GM18507 (cell line): ENCODE results near the gene DHPS.
"Not testable (repeated sequence)": the region's sequence is repeated elsewhere in the genome, so short reads cannot be mapped to it uniquely, and the experiment has no call there.

Source experiments
- DNase-seq: peaks from one replicate; pipeline ENCODE4 v3.0.0; 2011; ENCODE audit warnings: low read depth; ENCODE audit not compliant: insufficient read length; ENCODE audit errors: extremely low spot score
- FAIRE-seq: peaks from 2 replicates; lab custom pipeline; 2011; peaks lifted over from hg19 to GRCh38; lab: Jason Lieb, UNC

The DHPS gene

DNA sequence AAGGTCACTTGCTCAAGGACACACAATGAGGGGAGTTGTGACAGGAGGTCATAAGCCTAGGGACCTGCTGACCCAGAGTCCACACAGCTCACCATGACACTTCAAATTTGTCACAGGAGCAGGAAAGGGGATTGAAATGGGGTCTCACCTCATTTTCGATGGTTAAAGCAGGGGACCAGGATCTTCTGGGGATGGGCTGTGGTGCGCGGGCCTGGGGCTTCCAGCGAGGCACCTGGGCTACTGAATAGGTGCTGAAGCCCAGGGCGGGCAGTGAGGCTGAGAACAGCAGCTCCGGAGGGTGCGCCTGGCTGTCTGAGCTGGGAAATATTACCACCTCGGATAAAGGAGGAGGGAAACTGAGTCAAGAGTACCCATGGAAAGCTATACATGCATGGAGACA, 26.1 kb downstream of the DHPS start:
- DNase-seq = no peak
- FAIRE-seq = no peak

DNA sequence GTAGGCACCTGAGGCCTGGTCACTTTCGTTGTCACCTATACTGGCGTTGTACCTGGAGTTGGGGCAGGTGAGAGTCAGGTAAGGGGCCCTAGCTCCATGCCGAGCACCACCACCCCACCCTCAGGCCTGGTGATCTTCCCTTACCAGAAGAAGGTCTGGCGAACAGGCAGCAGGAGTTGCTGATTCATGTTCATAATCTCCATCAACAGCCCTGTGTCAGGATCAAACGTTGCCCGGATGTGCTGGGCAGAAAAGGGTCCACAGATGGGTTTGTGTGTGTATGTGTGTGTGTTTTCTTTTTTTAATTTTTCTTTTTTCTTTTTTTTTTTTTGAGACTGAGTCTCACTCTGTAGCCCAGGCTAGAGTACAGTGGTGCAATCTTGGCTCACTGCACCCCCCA, 29.5 kb downstream of the DHPS start:
- FAIRE-seq (no peak), DNase-seq (no peak)

DNA sequence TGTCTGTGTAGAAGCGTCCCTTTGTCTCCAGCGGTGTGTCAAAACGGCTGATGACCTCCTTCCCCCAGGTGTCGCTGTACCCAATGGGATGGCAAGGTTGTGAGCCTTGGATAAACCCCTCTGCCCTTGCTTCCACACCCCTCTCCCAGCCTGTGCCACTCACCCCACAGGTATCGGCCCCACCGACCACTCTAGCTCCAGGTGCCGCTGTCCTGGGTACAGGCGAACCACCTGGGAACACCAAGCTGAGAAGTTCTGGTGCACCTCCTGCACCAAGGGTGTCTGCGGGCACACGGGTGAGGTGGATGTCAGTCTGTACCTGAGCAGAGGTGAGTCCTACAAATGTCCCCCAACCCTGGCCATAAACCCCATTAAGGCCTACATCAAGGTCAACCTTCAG, 31.7 kb downstream of the DHPS start:
- FAIRE-seq (no peak), DNase-seq (no peak)

DNA sequence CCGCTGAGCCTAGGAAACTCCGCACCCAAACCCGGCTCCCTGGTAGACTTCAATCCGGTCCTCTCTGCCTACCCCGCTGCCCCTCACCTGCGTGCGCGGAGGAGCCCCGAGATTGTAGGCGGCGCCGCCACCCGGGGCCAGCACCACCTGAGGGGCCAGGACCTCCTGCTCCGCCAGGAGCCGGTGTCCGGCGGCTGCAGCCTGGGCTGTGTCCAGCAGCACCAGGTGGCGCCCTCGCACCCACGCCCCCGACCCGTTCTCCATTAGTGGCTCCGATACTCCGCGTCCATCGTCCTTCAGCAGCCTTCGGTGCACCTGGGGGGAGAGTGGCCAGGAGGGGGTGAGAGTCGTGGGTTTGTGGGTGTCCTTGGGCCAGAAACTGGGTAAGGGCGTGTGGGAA, 33.6 kb downstream of the DHPS start:
- no peak for FAIRE-seq

DNA sequence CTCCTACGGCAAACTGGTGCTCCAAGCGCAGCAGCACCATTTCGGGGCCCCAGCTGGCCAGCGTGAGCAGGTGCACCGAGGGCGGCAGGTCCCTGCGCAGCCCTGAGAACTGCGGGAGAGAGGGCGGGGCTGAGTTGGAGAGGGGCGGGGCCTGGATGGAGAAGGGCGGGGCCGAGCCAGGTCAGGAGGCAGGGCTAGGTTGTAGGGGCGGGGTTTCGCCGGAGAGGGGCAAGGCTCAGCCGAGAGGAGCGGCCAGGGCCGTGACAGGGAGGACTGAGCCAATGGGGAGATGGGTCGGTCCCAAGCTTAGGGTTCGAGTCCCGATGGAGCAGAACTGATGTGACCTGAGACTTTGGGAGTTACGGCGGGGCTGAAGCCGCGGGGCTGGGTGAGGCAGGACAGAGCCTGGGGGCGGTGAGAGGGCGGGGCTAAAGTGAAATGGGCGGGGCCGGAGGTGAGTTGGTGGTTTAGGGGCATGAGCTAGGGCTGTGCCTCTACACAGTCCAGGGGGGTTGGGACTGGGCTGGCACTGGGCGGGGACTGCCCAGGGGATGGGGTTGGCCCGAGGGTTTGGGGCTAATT, 34.1 kb downstream of the DHPS start:
- FAIRE-seq = no peak
- DNase-seq = no peak

More for the DNA sequence above, 33.6 kb downstream of the DHPS start:
- no peak for DNase-seq

DNA sequence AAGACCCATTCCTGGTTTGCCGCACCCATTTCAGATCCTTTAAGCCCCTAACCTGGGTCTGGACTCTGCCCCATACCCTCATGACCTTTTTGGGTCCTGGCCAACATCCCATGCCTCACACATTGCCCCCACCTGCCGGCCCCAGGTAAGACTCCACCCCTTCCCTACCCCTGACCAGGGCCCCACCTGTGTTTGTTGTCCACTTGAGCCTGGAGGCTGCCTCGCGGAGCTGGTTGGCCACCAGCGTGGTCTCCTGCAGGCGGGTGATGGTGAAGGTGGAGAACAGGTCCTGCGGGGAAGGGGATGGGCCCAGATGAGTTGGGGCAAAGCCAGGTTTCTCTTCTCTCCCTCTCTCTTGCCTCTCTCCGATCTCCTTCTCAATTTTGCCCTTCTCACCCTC, 34.6 kb downstream of the DHPS start:
- DNase-seq = no peak
- FAIRE-seq = no peak

DNA sequence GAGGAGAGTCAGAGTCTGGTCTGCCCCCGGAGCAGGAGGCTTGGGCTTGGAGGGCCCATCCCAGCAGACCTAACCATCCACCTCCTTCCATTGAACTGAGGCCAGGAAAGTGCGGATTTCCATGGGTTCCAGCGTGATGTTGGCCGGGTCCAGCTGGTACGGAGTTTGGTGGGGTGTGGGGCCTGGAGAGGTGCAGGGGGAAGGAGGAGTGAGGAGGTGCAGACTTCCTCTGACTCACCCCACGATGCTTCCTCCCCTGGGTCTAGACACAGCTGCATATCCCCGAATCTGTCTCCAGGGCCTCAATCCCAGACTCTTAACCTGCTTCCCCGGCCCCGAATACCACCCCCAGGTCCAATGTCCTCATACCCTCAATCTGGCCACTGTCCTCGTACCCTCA, 35.1 kb downstream of the DHPS start:
- FAIRE-seq = no peak

DNA sequence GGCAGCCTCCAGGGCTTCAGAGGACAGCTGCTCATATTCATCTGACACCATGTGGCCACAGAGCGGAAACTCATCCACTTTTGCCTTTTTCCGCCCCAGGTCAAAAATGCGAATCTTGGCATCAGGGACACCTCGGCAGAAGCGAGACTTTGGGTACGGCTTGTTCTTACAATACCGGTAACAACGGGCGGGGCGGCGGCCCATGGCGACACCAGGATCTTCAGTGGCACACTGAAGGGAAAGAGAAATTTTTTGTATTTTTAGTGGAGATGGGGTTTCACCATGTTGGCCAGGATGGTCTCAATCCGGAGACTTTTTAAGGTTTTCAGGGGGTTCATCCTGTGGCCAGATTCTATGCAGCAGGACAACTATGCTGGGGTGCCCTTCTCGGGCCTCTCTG, 38.0 kb downstream of the DHPS start:
- not testable (repeated sequence) for DNase-seq, FAIRE-seq

More for the DNA sequence above, 35.1 kb downstream of the DHPS start:
- no peak for DNase-seq

DNA sequence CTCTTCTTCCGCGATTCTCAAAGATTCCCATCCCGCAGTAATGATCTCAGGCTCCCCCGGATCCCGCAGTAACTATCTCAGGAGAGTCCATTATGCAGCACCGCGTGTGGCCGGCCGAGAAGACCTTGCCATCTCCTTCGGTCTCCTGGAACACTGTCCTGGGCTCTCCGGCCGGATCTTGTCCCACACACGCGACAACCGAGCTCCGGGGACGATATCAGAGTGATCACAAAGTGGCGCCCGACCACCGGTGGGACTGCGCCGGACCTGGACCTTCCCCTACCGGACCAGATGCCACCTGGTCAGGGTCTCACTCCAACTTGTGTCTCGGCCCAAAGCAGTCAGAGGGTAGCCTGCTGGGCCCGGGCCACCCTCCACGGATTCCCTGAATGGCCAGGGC, 39.2 kb downstream of the DHPS start:
- FAIRE-seq (no peak), DNase-seq (no peak)

DNA sequence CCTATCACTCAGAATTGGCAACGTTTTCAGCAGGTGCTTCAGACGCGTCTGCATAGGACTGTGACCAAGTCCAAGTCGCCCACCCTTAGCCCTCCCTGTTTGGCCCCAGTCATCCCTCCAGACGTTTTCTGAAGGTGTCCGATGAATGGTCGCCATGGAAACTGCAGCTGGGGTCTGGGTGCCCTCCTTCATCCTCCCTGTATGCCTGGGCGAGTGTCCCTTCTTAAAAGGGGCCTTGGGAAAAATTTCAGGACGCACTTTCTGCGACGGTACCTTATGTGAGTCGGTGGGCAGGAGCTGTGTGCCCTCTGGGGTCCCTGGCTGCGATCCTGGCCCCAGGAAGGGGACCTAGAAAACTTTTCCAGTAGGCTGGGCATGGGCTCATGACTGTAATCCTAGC, 40.2 kb downstream of the DHPS start:
- no peak for FAIRE-seq

DNA sequence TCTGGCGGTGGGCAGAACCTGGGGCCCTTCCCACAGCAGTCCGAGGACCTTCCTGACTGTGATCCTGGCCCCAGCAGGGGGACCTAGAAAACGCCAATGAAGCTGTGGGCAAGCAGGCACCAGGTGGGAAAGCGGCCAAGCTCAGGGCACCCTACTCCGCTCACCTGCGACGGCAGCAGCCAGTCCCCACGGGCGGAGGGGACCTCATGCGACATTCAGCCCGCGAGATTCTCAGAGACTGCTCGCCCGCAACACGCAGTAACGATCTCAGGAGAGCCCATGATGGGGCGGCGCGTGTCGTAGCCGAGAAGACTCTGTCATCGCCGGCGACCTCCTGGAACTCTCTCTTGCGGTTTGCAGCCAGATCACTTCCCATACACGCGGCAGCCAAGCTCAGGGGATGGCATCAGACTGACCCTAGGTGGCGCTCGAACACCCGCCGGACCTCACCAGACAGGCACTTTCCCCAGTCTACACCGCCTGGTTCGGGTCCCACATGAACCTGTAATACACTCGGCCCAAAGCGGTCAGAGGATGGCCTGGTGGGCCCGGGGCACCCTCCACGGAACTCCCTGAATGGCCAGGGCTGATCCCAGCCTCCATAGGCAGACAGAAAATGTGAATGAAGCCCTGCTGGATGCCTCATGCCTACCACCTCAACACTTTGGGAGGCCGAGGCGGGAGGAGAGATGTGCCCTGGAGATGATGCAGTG, 41.6 kb downstream of the DHPS start:
- peak; percentile 68 for DNase-seq
- FAIRE-seq = peak; percentile 95

More for the DNA sequence above, 40.2 kb downstream of the DHPS start:
- no peak for DNase-seq

DNA sequence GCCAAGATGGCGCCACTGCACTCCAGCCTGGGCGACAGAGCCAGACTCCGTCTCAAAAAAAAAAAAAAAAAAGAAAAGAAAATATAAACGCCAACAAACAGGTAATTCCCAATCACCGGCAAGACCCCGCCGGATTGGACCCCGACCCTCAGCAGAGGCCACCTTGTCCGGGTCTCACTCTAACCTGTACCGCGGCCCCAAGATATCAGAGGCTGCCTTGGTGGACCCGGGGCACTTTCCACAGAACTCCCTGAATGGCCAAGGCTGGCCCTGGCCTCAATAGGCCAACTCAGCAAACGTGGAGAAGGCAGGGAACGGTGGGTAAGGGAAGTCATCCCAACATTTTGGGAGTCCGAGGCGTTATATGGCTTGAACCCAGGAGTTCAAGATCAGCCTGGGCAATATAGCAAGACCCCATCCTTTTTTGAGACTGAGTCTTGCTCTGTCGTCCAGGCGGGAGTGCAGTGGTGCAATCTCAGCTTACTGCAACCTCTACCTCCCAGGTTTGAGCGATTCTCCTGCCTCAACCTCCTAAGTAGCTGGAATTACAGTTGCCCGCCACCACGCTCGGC, 43.0 kb downstream of the DHPS start:
- DNase-seq = no peak
- FAIRE-seq = no peak

DNA sequence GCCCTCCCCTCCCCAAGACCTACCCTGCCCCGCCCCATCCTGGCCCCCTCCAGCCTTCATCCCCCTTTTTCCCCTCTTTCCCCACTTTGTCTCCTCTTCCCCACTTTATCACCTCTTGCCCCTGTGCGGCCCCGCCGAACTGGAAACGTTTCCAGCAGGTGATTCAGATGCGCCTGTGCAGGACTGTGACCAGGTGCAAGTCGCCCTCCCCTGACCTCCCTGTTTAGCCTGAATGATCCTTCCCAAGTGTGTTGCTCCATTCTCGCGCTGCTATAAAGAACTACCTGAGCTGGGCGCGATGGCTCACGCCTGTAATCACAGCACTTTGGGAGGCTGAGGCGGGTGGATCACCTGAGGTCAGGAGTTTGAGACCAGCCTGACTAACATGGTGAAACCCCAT, 45.0 kb downstream of the DHPS start:
- FAIRE-seq = no peak
- no peak for DNase-seq

DNA sequence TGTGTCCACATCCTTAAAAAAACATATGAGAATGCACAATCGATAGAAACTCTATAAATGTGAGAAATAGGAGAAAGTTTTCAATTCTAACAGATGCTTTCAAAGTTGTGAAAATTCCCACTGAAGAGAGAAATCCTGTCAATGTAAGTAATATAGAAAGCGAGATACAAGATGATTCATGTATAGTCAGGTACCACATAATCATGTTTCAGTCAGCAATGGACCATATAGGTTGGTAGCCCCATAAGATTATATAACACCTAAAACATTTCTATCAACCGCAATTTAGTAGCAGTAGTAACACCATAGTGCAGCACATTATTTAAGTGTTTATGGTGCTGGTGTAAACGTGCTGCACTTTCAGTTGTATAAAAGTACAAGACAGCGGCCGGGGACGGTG, 52.5 kb downstream of the DHPS start:
- FAIRE-seq (no peak), DNase-seq (no peak)

DNA sequence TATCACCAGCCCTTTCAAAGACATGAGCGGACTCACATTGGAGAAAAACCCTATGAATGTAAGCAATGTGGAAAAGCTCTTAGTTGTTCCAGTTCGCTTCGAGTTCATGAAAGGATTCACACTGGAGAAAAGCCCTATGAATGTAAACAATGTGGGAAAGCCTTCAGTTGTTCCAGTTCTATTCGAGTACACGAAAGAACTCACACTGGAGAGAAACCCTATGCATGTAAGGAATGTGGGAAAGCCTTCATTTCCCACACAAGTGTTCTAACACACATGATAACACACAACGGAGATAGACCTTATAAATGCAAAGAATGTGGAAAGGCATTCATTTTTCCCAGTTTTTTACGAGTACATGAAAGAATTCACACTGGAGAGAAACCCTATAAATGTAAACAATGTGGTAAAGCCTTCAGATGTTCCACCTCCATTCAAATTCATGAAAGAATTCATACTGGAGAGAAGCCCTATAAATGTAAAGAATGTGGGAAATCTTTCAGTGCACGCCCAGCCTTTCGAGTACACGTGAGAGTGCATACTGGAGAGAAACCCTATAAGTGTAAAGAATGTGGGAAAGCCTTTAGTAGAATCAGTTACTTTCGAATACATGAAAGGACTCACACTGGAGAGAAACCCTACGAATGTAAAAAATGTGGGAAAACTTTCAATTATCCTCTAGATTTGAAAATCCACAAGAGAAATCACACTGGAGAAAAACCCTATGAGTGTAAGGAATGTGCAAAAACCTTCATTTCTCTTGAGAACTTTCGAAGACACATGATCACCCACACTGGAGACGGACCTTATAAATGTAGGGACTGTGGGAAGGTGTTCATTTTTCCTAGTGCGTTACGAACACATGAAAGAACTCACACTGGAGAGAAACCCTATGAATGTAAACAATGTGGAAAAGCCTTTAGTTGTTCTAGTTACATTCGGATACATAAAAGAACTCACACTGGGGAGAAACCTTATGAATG, 53.3 kb downstream of the DHPS start:
- FAIRE-seq (no peak), DNase-seq (no peak)

DNA sequence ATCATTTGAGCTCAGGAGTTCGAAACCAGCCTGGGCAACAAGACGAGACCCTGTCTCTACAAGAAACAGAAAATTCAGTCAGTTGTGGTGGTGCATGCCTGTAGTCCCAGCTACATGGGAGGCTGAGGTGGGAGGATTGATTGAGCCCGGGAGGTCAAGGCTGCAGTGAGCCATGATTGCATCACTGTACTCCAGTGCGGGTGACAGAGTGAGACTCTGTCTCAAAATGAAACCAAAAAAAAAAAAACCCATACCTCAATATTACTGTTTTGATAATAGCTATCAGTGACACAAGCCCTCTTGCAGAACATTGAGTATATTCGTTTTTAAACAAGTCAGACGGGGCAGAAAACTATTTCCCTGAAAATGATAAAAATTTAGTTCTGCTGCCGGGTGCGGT, 54.7 kb downstream of the DHPS start:
- FAIRE-seq = no peak

More for the DNA sequence above, 54.7 kb downstream of the DHPS start:
- DNase-seq = no peak
